ENCODE results near the gene RFTN1.

Gene RFTN1

GRCh38 chr3:16335772-16336645 lies 177.5 kb downstream of the RFTN1 start:
- TF ChIP-seq ZNF274 (IDR thresholded peaks at IDR 0.05; ENCODE audit: low read depth, low read length): no peak

GRCh38 chr3:16335333-16335732 lies 178.2 kb downstream of the RFTN1 start:
- TF ChIP-seq ZNF274 (IDR thresholded peaks at IDR 0.05; ENCODE audit: low read depth, low read length): no peak
- H3K4me3 ChIP-seq (ENCODE audit: low read length): no peak overlapping the region

More at GRCh38 chr3:16335772-16336645, 177.5 kb downstream of the RFTN1 start:
- H3K4me3 ChIP-seq (ENCODE audit: low read length): no peak overlapping the region

- no peak overlapping the region for H3K4me3 ChIP-seq (ENCODE audit: low read length)
- no peak for TF ChIP-seq ZNF274 (IDR thresholded peaks at IDR 0.05; ENCODE audit: low read depth, low read length)
Measured at GRCh38 chr3:16334909-16335308, 178.6 kb downstream of the RFTN1 start.

GRCh38 chr3:16332904-16333426 lies 180.5 kb downstream of the RFTN1 start:
- no peak for TF ChIP-seq ZNF274 (IDR thresholded peaks at IDR 0.05; ENCODE audit: low read depth, low read length)
- H3K4me3 ChIP-seq (ENCODE audit: low read length): no peak overlapping the region

- no peak overlapping the region for H3K4me3 ChIP-seq (ENCODE audit: low read length)
- TF ChIP-seq ZNF274 (IDR thresholded peaks at IDR 0.05; ENCODE audit: low read depth, low read length): no peak
Measured at GRCh38 chr3:16331319-16331883, 182.1 kb downstream of the RFTN1 start.

- no peak overlapping the region for H3K4me3 ChIP-seq (ENCODE audit: low read length)
- no peak for TF ChIP-seq ZNF274 (IDR thresholded peaks at IDR 0.05; ENCODE audit: low read depth, low read length)
Measured at GRCh38 chr3:16330351-16330750, 183.1 kb downstream of the RFTN1 start.

GRCh38 chr3:16329826-16330129 lies 183.7 kb downstream of the RFTN1 start:
- TF ChIP-seq ZNF274 (IDR thresholded peaks at IDR 0.05; ENCODE audit: low read depth, low read length): no peak
- H3K4me3 ChIP-seq (ENCODE audit: low read length): no peak overlapping the region

- no peak for TF ChIP-seq ZNF274 (IDR thresholded peaks at IDR 0.05; ENCODE audit: low read depth, low read length)
- H3K4me3 ChIP-seq (ENCODE audit: low read length): no peak overlapping the region
Measured at GRCh38 chr3:16329036-16329825, 184.3 kb downstream of the RFTN1 start.

- TF ChIP-seq ZNF274 (IDR thresholded peaks at IDR 0.05; ENCODE audit: low read depth, low read length): no peak
- no peak overlapping the region for H3K4me3 ChIP-seq (ENCODE audit: low read length)
Measured at GRCh38 chr3:16328124-16328523, 185.4 kb downstream of the RFTN1 start.

- no peak for TF ChIP-seq ZNF274 (IDR thresholded peaks at IDR 0.05; ENCODE audit: low read depth, low read length)
- no peak overlapping the region for H3K4me3 ChIP-seq (ENCODE audit: low read length)
Measured at GRCh38 chr3:16326724-16327349, 186.7 kb downstream of the RFTN1 start.

- TF ChIP-seq ZNF274 (IDR thresholded peaks at IDR 0.05; ENCODE audit: low read depth, low read length): no peak
Measured at GRCh38 chr3:16325850-16326249, 187.6 kb downstream of the RFTN1 start.

GRCh38 chr3:16323737-16324136 lies 189.8 kb downstream of the RFTN1 start:
- no peak for TF ChIP-seq ZNF274 (IDR thresholded peaks at IDR 0.05; ENCODE audit: low read depth, low read length)
- no peak overlapping the region for H3K4me3 ChIP-seq (ENCODE audit: low read length)

More at GRCh38 chr3:16325850-16326249, 187.6 kb downstream of the RFTN1 start:
- no peak overlapping the region for H3K4me3 ChIP-seq (ENCODE audit: low read length)

GRCh38 chr3:16322189-16322588 lies 191.3 kb downstream of the RFTN1 start:
- no peak overlapping the region for H3K4me3 ChIP-seq (ENCODE audit: low read length)
- TF ChIP-seq ZNF274 (IDR thresholded peaks at IDR 0.05; ENCODE audit: low read depth, low read length): no peak

- TF ChIP-seq ZNF274 (IDR thresholded peaks at IDR 0.05; ENCODE audit: low read depth, low read length): no peak
- no peak overlapping the region for H3K4me3 ChIP-seq (ENCODE audit: low read length)
Measured at GRCh38 chr3:16320711-16321110, 192.8 kb downstream of the RFTN1 start.

All from GM08714 (cell line).